Stimulated activated CD8-positive, alpha-beta memory T cell treated with anti-CD3 and anti-CD28 coated beads, Interleukin-12 subunit alpha, Interleukin-12 subunit beta, amount 100 ng/mL, for 24 hours (primary cell): Measurements from ENCODE around the gene SCGB3A2.

ENCODE experiments used
- DNase-seq: peaks from one replicate; pipeline ENCODE4 v3.0.0-alpha.2; 2020; ENCODE audit errors: extremely low read depth

SCGB3A2 gene

GRCh38 chr5:147904110-147904509, 25.6 kb downstream of the SCGB3A2 start:
- DNase-seq, result no peak

DNA sequence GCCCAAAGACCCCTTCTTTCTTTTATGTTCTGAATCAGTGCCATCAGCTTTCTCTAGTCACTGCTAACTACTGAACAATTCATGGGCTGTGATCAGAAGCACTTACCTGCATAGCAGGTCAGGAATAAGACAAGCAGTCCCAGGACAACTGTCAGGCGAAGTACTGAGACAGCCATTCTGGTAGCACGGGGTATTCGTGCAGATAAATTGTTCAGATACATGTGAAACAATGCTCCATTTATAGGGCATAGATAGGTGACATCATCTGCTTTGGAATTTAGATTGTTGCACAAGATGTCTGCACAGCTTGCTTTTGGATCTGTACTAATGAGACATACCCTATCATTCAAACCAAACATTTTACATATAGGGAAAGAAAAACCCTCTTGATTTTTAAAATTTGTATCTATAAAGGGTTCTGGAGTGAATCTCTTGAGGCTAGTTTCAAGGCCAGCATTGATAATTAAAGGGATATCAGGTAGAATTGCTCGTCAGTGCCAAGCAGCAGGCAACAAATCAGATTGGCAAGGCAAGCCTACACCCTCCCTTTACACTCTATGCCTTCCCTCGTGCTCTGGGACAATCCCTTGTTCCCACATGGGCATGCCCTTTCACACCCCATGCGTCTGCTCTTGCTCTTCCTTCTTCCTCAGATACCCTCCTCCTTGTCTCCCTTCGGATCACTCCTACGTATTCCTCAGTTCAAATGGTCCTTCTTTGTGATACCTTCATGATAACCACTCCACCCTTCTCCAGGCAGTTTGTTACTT, 28.0 kb downstream of the SCGB3A2 start, which contains the start of gene C5orf46:
TSS of gene C5orf46 (minus strand) at position 213 of the 770 bp plus-strand sequence. CDS start at position 176, 37 bp downstream.
- no peak for DNase-seq

DNA sequence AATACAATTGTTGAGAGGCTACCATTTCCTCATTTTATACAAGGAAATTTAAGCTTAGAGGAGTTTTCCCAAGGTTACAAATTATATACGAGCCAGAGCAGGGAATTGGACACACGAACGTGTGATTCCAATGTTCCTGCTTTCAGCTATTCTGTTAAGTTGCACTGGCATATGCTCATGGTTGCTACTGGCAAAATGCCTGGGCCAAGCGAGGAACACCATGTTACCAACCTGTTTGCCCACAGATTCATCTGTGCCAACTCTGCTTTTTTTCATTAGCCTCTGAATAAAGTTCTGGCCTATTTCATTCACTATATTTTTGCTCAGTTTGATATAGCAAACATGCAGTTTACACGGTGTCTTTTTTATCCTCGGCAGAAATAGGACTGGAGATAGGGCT, 32.9 kb downstream of the SCGB3A2 start:
- no peak for DNase-seq

GRCh38 chr5:147912011-147912410, 33.5 kb downstream of the SCGB3A2 start:
- DNase-seq, result no peak

DNA sequence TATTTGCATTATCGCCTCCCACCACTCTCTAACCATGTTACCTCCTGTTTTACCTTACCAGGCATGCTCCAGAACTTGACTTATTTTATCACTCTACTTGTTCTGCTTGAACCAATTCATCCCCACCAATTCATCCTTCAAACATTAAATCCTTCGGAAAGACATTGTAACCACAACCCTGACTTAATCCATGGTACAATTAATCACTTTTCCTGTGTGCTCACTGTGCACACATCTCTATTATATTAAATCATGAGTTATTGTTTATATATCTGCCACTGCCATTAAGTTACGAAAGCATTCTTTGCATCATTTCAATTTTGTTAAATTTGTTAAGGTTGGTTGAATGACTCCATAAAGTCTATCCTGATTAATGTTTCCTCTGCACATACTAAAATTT, 35.3 kb downstream of the SCGB3A2 start:
- no peak for DNase-seq

DNA sequence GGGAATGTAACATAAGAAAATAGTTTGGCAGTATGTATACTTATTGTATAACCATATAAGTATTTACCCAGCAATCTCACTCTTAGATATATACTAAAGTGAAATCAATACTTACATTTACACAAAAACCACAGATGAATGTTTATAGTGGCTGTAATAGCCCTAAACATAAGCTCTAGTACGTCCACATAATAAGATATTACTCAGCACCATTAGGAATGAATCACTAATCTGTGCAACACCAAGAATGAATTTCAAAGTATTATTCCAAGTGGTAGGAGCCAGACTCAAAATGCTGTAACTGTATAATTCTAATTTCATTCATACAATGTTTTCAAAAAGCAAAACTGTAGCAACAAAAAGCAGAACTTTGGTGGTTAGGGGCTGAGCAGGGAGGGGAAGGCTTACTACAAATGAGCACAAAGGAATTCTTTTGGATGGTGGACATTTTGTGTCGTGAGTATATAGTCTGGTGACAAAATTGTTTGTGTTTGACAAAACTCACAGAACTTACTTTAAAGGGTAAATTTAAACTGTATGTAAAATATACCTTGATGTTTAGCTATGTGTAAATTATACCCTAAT, 39.7 kb downstream of the SCGB3A2 start:
- no peak for DNase-seq

DNA sequence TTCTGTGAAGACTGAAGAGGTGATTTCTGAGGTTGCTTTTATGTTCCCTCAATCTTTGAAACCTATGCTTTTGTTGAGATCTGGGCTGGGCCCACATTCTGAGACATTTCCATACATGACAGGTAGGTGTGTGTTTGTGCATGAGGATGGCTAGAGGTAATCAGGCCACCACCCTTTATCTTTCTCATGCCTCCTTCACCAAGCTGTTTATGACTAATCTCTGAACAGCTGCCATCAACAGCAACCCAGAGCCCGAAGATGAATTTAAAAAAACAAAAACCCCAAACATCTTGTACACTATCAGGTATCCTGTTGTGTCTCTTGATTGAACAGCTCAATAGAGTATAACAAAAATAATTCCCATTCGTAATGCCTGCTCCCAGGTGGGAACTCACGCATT, 40.4 kb downstream of the SCGB3A2 start:
- no peak for DNase-seq

DNA sequence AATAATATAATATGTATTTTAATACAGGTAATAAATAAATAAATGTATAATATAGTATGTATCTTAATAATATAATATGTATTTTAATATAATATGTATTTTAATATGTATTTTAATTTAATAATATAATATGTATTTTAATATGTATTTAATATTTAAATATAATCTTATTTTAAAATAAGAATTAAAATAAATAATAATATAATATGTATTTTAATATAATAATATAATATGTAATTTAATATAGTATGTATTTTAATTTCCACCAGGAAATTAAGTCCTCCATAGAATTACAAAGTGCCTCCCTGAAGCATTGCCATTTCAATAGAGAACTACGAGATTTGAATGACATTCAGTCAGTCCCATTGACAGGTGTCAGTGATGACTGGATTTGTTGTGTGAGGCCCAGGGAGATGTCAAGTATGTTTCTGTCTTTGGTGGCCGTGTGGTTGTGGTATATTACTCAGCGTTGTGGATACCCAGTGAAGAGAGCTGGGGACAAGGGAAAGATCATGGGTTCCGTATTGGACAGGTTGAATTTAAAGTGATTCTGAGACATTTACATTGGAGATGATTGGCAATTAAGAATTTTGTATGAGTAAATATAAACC, 42.0 kb downstream of the SCGB3A2 start:
- DNase-seq, result no peak

GRCh38 chr5:147921136-147921535, 42.6 kb downstream of the SCGB3A2 start:
- no peak for DNase-seq

GRCh38 chr5:147925020-147925419, 46.5 kb downstream of the SCGB3A2 start:
- no peak for DNase-seq

GRCh38 chr5:147927901-147928300, 49.4 kb downstream of the SCGB3A2 start:
- DNase-seq, result no peak

GRCh38 chr5:147930769-147931168, 52.3 kb downstream of the SCGB3A2 start:
- no peak for DNase-seq
